PFSK-1 (cell line): ENCODE results near the gene C5orf15.

ENCODE experiments used
- POLR2AphosphoS5 ChIP-seq: IDR thresholded peaks from 2 replicates; pipeline ENCODE4 v1.6.1; 2012; ENCODE audit warnings: low read depth, mild to moderate bottlenecking, control low read depth, low read length, moderate library complexity
- SIN3A ChIP-seq: IDR thresholded peaks from 2 replicates; pipeline ENCODE4 v1.6.1; 2012; ENCODE audit warnings: mild to moderate bottlenecking, low read length, moderate library complexity, borderline replicate concordance; ENCODE audit not compliant: insufficient read depth

DNA sequence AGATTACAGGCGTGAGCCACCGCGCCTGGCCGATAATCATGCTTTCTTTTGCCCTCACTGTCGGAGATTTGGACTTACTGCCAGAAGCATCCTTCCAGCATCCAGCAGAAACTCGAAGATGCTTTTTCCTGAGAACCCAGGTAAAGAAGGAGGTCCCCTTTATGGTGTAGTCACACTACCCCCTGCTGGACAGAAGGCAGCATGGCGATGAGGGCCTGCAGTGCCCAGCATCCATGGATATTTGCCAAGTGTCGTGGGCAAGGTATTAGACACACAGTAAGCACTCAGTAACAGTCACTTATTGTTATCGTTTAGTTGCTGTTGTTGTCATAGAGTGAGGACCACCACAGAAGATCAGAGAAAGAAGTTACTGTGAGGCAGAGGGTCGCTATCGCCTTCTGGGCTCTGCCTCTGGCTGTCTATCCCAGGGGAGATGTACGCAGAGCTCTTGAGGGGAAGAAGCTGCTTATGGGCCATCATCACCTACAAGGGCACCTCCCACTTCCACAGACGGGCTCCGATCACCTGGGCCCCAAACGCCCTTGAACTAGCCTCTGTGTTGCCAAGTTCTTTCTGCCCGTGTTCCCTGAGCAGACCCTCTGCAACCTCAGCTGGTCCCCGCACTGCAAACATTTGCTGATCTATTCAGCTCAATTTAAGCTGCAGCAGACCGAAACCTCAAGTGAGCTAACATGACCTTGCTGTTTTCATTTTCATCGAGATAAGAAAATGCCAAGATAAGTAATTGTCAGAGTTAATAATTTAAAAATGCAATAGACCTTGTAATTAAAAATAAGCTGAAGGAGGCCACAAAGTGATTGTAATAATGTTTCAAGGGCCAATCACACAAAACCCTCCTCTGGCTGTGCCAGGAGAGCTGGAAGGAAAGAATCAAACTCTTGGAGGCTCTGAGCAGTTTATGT is 23.9 kb downstream of the C5orf15 start:
- TF ChIP-seq SIN3A (no peak), POLR2AphosphoS5 (no peak)
